Measurements from ENCODE around the gene EGF.

EGF gene

GRCh38 chr4:109972786-109973528 is 60.3 kb downstream of the EGF start:
- H2AFZ ChIP-seq (ENCODE audit: low read length), result no peak overlapping the region
- no peaks in the 10 kb centered on the region for H3K36me3 ChIP-seq (ENCODE audit: insufficient read depth, low read length)
- H4K20me1 ChIP-seq (ENCODE audit: insufficient read depth, low read length), result no peaks in the 10 kb centered on the region
- H3K4me1 ChIP-seq (ENCODE audit: insufficient read depth, low read length, severe bottlenecking), result no peaks in the 10 kb centered on the region
- no peaks in the 10 kb centered on the region for H3K79me2 ChIP-seq (ENCODE audit: insufficient read depth, low read length)
- H3K4me3 ChIP-seq (ENCODE audit: low read depth, low read length, poor library complexity, severe bottlenecking), result no peak overlapping the region
- no peak overlapping the region for H3K9ac ChIP-seq (ENCODE audit: low read length)
- no peaks in the 10 kb centered on the region for H3K9me2 ChIP-seq (ENCODE audit: low read depth, low read length)
- no peak overlapping the region for H3K4me2 ChIP-seq (ENCODE audit: low read length)
- H3K27ac ChIP-seq (ENCODE audit: low read depth, low read length, poor library complexity, severe bottlenecking), result no peak overlapping the region
- H3K9me3 ChIP-seq (ENCODE audit: low read length), result no peaks in the 10 kb centered on the region
- no peaks in the 10 kb centered on the region for H3K27me3 ChIP-seq (ENCODE audit: insufficient read depth, low read length)
- TF ChIP-seq EZH2 (IDR thresholded peaks at IDR 0.05; ENCODE audit: borderline replicate concordance, low read length), result no peak
- no peak for TF ChIP-seq CTCF (IDR thresholded peaks at IDR 0.05; ENCODE audit: low read length)
- H3F3A ChIP-seq (ENCODE audit: insufficient read depth, low read length), result no peaks in the 10 kb centered on the region

- no peaks in the 10 kb centered on the region for H3K9me2 ChIP-seq (ENCODE audit: low read depth, low read length)
- TF ChIP-seq EZH2 (IDR thresholded peaks at IDR 0.05; ENCODE audit: borderline replicate concordance, low read length) (no peak), CTCF (IDR thresholded peaks at IDR 0.05; ENCODE audit: low read length) (no peak)
- no peak overlapping the region for H3K27ac ChIP-seq (ENCODE audit: low read depth, low read length, poor library complexity, severe bottlenecking)
- no peaks in the 10 kb centered on the region for H4K20me1 ChIP-seq (ENCODE audit: insufficient read depth, low read length)
- no peaks in the 10 kb centered on the region for H3K79me2 ChIP-seq (ENCODE audit: insufficient read depth, low read length)
- no peaks in the 10 kb centered on the region for H3F3A ChIP-seq (ENCODE audit: insufficient read depth, low read length)
- no peaks in the 10 kb centered on the region for H3K9me3 ChIP-seq (ENCODE audit: low read length)
- no peak overlapping the region for H3K4me2 ChIP-seq (ENCODE audit: low read length)
- no peaks in the 10 kb centered on the region for H3K27me3 ChIP-seq (ENCODE audit: insufficient read depth, low read length)
- H2AFZ ChIP-seq (ENCODE audit: low read length), result no peak overlapping the region
- H3K36me3 ChIP-seq (ENCODE audit: insufficient read depth, low read length), result no peaks in the 10 kb centered on the region
- H3K9ac ChIP-seq (ENCODE audit: low read length), result no peak overlapping the region
- no peak overlapping the region for H3K4me3 ChIP-seq (ENCODE audit: low read depth, low read length, poor library complexity, severe bottlenecking)
- no peaks in the 10 kb centered on the region for H3K4me1 ChIP-seq (ENCODE audit: insufficient read depth, low read length, severe bottlenecking)
Measured at GRCh38 chr4:109973529-109973905, 60.8 kb downstream of the EGF start.

GRCh38 chr4:109976189-109976588 is 63.5 kb downstream of the EGF start:
- Histone ChIP-seq H3K9ac (ENCODE audit: low read length) (no peak overlapping the region), H3F3A (ENCODE audit: insufficient read depth, low read length) (no peaks in the 10 kb centered on the region), H3K27me3 (ENCODE audit: insufficient read depth, low read length) (no peaks in the 10 kb centered on the region), H3K9me2 (ENCODE audit: low read depth, low read length) (no peaks in the 10 kb centered on the region), H3K4me2 (ENCODE audit: low read length) (no peak overlapping the region), H4K20me1 (ENCODE audit: insufficient read depth, low read length) (no peaks in the 10 kb centered on the region), H3K27ac (ENCODE audit: low read depth, low read length, poor library complexity, severe bottlenecking) (no peak overlapping the region), H2AFZ (ENCODE audit: low read length) (no peak overlapping the region), H3K9me3 (ENCODE audit: low read length) (no peaks in the 10 kb centered on the region), H3K4me3 (ENCODE audit: low read depth, low read length, poor library complexity, severe bottlenecking) (no peak overlapping the region), H3K4me1 (ENCODE audit: insufficient read depth, low read length, severe bottlenecking) (no peaks in the 10 kb centered on the region), H3K36me3 (ENCODE audit: insufficient read depth, low read length) (no peaks in the 10 kb centered on the region), H3K79me2 (ENCODE audit: insufficient read depth, low read length) (no peaks in the 10 kb centered on the region)
- TF ChIP-seq EZH2 (IDR thresholded peaks at IDR 0.05; ENCODE audit: borderline replicate concordance, low read length), result no peak
- no peak for TF ChIP-seq CTCF (IDR thresholded peaks at IDR 0.05; ENCODE audit: low read length)

Measured in OCI-LY1 (cell line).